ENCODE measurements around the gene MS4A14.
A peak's percentile ranks its signal among the peaks of the same experiment; 100 is the strongest.
"Not testable (repeated sequence)": the region's sequence is repeated elsewhere in the genome, so short reads cannot be mapped to it uniquely, and the experiment has no call there.

The MS4A14 gene, protein sequence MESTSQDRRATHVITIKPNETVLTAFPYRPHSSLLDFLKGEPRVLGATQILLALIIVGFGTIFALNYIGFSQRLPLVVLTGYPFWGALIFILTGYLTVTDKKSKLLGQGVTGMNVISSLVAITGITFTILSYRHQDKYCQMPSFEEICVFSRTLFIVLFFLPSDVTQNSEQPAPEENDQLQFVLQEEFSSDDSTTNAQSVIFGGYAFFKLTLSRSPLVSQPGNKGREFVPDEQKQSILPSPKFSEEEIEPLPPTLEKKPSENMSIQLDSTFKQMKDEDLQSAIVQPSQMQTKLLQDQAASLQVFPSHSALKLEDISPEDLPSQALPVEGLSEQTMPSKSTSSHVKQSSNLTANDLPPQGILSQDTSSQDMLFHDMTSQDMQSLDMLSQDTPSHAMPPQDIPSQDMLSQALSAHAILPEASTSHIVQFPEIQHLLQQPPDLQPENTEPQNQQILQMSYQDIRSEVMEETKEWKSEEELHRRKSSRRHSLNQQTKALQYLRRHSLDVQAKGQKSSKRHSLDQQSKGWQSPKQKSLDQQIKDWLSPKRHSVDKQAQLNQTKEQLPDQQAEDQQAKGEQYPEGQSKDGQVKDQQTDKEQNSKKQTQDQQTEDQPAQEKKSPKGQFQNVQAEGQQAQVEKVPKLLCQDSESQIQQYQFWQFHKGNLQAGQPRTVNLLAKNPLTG

DNA sequence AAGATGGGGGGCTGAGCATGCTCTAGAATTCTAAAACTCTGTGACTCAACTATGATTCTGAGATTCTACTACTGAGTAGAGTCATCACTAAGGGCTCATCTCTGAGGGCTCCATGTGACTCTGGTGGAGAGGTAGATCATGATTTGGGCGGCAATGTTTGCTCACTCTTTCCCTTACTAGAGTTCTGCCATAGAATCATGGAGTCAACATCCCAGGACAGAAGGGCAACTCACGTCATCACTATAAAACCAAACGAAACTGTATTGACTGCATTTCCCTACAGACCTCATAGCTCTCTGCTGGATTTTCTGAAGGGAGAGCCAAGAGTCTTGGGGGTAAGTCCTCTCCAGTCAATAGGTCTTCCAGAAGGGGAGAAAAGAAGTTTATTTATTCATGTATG, at the start of gene MS4A14:
MS4A14 (plus strand) TSS at position 78 of the 400 bp plus-strand sequence; CDS start at position 198, 120 bp downstream.
- DNase-seq (ENCODE audit: low read depth in 2 of 2): no peak

DNA sequence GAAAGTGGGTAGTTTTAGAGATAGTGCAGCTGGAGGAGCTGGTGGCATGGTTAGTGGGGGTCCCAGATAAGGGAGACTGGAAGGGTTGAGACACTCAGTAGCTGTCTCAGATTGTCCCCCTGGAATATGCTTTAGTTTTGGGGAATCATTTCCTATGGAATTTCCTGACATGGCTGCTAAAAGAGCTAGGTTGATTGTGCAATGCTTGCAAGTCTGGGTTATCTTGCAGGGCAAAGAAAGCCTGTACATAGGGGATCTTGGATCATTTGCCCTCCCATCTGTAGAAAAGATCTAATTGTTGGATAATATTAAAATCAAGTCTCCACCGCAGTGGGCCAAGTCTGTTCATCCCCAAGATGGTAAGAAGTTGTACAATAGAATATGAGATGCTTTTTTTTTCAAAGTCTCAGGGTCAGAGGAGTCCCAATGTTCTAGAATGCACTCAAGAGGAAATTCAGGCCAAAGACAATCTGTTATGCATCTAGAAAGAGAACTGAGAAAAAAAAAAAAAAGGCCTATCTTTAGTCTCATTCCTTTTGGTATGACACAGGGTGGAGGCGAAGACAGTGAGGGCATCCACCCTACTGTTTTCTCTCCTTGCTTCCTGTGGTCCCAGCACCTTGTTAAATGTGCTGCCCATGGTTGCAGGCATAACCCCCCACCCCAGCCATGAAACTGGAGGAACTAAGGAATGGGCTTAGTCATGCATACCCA, 49.0 kb upstream of the MS4A14 start:
- DNase-seq (ENCODE audit: low read depth in 2 of 2): no peak

DNA sequence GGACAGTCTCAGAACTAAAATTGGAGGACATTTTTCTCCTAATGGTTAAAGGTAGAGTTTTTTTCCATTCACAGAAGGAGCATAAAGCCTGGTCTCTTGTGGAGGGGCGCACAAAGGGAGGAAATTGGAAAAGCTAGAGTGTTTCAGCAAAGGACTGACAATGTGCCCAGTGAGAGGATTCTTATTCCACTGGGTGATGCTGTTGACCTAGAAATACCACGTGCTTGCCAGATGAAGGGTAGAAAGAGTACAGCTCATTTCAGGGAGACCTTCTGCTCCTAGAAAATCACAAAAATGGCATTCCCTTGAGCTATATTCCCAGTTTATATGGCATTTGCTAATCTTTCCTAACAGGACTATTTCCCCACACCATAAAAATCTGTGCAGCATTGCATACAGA, 48.1 kb upstream of the MS4A14 start:
- DNase-seq (ENCODE audit: low read depth in 2 of 2): no peak

DNA sequence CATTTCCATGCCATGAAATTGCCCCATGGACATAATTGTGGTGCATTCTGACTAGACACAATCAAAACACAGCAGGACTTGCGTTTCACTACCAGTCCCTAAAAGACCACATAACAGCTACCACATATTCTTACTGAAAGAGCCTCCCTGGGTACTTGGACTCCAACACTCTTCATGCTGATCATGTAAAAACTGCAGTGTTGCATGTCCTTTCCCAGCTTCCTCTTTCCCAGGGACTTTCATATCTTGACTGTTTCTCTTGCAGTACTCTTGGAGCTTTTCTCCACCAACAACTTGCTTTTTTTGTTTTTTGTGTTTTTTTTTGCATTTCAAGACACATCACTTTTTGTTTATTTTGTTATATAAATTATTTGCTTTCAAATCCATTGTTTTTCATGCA, 46.3 kb upstream of the MS4A14 start:
- DNase-seq (ENCODE audit: low read depth in 2 of 2): no peak

DNA sequence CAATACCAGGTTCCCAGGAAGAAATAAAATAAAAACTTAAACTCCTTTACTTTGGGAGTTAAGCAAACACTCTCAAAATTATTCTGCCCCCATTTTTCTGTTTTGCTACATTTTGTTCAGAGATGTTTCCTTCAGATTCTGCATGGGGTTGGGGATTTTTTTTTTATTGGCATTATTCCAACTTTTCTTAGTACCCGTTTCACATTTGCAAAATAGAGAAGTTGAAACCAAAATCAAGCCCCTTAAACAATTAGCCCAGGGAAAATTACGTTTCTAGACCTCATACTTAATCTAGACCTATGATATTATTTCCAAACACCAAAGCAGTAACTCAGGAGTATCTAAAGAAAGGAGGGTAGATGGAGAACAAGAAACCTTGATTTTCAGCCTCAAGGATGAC, 38.5 kb upstream of the MS4A14 start:
- DNase-seq (ENCODE audit: low read depth in 2 of 2): no peak

DNA sequence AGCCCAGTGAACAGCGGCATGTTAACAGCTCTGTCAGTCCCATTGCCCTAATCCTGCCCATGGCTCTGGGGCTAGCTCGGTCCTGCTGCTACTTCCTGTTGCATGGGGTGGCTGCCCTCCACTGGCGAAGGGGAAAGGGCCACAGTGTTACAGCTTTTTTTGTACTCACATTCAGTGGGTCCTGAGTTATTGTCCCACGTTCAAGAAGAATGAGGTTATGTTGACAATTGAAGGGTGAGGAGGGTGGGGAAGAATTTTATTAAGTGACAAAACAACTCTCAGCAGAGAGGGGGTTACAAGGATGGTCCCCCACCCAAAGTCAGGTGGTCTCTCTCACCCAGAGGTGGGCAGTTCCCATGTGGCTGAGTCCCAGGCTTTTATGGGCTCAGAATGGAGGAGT, 35.6 kb upstream of the MS4A14 start:
- no peak for DNase-seq (ENCODE audit: low read depth in 2 of 2)

DNA sequence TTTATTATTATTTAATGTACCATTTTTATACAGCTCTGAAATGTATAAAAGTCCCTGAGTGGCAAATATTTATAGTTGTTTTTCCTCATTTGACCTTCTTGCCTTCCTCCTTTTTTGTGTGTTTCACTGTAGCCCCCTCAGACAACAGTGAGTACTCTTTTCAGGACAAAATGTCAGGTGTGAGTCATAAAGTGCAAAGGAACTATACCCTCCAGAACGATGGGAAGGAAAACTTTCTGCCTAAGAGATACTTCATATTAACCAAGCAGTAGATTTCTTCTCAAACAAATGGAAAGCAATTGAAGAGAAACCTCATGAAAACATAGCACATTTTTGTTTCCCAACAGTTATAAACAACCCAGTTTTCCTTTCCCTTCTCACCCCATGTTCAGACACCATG, 34.0 kb upstream of the MS4A14 start:
- no peak for DNase-seq (ENCODE audit: low read depth in 2 of 2)

DNA sequence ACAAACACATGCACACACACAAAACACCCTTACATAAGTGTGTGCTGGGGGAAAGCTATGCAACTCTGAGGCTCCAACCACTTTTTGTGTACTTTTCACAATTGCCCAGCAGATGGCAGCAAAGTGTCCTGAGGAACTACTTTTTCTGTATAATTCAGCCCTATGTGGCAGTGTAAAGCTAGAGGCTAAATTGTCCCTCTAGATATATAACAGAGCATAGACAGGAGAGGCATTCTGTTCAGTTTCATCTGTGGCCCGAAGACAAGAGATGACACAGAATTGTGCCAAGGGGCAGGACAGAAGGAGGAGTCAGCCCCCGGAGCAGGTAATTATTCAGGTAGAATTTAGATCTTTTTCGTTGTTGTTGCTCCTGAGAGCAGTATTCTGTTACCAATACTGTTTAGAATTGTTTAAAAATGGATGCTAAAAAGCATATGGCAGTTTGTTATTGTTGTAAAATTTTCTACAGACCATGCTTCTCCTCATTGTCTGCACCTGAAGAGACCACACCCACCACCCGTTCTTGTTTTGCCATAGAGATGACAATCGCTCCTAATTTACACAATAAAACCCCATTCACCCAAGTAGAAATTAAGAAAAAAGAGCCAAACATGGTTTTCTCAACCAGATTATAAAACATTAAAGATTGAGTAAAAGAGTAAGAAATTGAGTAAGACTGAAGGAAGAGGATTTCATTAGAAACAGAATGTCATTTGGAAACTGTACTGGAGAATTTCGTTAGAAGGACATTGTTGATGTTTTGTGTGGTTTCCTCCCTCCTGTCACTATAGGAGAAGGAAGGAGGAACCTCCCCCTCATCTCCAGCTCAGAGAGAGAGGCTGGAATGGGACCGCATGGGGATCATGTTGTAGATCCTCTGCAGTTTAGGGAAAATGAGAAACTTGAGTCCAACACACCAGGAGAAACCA, 32.5 kb upstream of the MS4A14 start:
- DNase-seq (ENCODE audit: low read depth in 2 of 2): peak; percentile 17

DNA sequence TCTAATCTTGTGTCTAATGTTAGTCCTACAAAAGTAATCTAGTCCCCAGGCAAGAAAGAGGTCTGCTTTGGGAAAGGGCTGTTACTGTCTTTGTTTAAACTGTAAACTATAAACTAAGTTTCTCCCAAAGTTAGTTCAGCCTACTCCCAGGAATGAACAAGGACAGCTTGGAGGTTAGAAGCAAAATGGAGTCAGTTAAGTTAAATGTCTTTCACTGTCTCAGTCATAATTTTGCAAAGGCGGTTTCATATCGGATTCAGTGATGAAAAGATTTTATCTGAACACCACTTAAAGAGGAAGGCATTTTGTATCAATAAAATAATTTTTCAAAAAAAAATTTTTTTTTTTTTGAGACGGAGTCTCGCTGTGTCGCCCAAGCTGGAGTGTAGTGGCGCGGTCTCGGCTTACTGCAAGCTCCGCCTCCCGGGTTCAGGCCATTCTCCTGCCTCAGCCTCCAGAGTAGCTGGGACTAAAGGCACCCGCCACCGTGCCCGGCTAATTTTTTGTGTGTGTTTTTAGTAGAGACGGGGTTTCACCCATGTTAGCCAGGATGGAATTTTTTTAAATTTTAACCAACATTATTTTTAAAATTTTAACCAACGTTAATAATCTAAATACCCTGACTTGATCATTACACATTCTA, 29.9 kb upstream of the MS4A14 start:
- not testable (repeated sequence) for DNase-seq (ENCODE audit: low read depth in 2 of 2)

DNA sequence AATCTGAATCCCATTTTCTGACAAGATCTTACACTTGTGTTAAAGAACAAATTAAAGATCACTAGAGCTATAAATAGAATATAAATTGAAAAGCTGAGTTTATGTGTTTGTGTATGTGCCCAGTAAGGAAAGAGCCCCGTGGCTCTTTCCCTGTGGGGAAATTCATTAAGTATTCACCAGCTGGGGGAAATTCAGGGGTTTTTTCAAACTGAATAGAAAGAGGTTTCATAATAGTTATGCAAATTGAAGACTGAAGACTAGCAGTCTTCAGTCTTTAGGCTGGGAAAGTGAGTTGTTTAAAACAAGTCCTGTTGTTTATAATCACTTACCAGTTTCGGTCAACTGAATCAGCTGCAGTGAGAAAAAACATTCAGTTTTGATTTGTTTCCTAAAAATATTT, 29.2 kb upstream of the MS4A14 start:
- no peak for DNase-seq (ENCODE audit: low read depth in 2 of 2)

DNA sequence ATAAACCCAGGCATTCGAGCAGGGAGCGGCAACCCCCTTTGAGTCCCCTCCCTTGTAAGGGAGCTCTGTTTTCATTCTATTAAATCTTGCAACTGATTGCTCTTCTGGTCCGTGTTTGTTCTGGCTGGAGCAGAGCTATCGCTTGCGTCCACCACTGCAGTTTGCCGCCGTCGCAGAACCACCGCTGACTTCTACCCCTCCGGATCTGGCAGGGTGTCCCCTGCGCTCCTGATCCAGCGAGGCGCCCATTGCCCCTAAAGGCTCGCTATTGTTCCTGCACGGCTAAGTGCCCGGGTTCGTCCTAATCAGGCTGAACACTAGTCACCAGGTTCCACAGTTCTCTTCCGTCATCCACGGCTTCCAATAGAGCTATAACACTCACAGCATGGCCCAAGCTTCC, 28.4 kb upstream of the MS4A14 start:
- no peak for DNase-seq (ENCODE audit: low read depth in 2 of 2)

DNA sequence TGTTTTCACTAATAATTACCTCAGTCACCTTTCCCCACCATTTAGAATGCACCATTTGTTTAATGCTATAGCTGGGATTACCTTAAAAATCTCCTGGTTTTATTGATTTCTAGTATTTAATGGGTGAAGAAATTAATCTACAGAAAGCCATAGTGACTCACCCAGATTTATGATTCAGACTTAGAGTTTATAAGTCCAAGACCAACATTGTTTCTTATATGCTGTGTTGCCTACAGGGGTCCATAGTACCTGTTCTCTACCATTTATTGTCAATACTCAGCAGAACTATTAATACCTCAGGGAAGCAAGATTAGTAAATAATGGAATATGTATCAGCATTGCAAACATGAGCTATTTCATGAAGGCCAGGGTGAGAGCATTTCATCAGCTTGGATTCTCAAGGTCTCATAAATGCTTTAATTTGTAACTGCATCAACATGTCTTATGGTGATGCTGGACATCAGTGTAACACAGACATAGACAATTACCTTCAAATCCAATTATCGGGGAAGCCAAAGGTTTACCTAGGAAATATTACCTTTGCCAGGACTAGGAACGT, 25.9 kb upstream of the MS4A14 start:
- DNase-seq (ENCODE audit: low read depth in 2 of 2): no peak

DNA sequence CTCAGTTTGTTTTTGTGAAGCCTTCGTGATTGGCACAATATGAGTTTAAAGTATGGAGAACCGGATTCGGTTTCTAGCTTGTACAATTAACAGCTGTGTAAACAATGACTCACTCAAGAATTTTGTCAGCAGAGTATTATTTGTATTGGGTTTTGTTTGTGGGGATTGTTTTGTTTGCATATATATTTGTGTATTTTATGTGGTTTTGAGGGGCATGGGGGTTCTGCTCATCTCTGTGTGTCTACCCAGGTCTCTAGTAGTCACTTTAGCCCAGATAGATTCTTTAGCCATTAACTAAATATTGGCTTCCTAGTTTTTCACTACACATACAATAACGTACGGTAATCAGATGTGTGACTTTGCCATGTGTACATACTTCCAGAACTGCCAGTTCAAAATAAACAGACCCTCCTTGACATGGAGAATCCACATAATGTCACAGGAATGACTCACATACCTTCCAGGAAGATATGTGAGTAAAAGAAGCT, 25.4 kb upstream of the MS4A14 start:
- no peak for DNase-seq (ENCODE audit: low read depth in 2 of 2)

DNA sequence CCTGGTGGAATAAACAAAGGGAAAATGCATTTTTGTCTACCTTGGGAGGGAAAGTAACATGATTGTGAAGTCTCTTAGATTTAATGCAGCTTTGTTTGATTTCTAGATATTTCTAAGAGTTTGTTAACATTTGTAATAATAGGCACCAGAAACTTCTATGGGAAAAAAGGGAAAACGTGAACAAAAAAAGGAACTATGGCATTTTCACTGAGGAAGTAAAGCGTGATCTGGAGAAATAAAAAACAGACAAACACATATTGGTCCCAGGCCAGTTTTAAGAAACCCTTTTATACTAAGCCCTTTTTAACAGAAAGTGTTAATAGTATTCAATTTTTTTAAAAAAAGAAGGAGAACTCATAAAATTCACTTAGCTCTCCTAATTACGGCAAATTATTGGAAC, 24.9 kb upstream of the MS4A14 start:
- no peak for DNase-seq (ENCODE audit: low read depth in 2 of 2)

DNA sequence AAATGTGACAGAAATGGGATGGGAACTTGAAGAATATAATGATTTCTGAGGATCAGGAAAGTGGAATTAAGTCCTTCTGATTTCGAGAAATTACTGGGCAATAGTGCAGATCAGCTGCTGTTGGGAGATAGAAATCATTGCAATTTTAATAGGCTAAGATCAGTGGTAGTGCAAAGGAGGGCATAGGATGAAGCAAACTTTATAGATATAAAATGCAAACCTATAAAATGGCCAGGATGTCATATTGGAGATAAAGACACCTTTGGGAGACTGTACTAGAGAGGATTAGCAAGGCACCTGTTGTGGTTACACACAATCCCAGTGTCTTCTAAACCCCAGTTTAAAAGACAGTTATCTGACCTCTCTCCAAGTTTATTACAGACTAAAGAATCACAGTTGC, 24.4 kb upstream of the MS4A14 start:
- DNase-seq (ENCODE audit: low read depth in 2 of 2): no peak

DNA sequence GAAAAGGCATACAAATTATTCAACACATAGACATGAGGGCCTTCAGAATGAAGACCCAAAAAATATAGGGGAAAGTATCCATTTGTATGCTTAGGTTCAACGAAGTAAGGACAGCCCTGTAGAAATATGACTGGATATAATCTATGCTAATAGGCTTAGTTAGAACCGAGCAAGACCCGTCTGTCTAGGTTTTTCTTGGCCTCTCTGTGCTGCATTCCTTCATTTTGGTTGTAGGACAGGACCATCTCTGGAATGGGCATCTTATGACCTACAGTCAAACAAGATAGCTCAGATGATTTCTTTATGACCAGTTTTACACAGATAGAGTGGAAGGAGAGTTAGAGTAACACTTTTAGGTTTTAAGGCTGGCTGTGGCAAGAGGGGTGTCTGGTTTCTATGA, 23.5 kb upstream of the MS4A14 start:
- DNase-seq (ENCODE audit: low read depth in 2 of 2): no peak

DNA sequence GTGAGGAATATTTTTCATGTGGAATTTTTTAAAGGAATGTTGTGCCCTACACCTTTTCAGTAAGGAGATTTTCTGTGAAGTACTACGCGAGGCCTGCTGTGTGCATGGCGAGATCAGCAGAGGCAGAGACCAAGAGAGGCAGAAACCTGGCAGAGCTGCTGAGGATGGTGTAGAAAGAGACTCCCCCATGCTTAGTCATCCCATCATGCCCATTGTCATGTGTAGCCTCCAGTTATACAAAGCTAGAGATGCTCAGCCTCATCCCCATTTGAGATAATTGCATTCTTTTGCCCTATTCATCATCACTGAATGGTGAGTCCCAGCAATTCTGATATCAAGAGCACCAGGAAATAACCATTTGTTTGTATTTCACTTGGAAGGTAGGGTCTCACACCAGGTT, 20.9 kb upstream of the MS4A14 start:
- no peak for DNase-seq (ENCODE audit: low read depth in 2 of 2)

DNA sequence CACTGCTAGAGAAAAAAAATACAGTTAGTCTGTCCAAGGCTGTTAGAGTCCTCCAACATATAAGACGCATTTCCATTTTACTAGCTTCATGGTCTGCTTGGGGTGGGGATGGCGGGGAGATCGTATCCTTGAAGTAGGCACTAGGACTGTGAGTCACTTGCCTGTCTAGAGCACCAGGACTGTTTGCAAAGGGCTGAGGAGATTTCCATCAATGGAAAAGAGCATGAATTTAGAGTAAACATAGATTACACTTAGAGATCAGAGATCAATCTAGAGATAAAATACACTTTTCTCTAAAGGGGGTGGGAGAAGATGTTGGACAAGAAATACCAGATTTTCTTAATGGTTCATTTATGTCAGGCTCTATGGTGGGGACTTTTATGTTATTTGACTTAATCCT, 19.7 kb upstream of the MS4A14 start:
- no peak for DNase-seq (ENCODE audit: low read depth in 2 of 2)

DNA sequence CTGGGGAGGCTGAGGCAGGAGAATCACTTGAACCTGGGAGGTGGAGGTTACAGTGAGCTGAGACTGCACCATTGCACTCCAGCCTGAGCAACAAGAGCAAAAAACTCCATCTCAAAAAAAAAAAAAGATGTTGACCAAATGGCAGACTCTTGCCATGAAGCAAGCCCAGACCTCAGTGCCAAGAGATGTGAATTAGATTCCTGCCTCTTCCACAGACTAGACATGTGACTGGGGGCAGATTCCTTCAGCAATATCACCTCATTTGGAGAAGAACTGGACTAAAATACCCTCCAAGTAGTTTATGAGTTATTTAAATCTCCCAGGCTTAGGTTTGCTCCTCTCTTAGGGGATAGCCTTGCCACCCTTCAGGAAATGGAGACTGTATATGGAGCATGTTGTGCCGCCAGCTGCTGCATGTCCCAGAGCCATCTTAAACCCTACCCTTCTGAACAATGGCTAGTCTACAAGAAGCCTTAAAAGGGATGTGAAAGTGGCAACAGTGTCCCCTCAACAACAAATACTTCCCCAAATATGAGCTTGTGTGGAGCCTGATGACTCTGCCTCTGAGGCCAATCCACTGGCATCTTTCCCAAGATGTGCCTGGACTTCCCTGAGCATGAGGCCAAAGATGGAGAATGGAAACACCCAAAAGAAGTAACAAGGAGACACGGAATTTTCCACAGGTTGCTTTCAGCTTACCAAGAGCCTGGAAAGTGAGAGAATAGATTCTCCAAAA, 18.7 kb upstream of the MS4A14 start:
- no peak for DNase-seq (ENCODE audit: low read depth in 2 of 2)

DNA sequence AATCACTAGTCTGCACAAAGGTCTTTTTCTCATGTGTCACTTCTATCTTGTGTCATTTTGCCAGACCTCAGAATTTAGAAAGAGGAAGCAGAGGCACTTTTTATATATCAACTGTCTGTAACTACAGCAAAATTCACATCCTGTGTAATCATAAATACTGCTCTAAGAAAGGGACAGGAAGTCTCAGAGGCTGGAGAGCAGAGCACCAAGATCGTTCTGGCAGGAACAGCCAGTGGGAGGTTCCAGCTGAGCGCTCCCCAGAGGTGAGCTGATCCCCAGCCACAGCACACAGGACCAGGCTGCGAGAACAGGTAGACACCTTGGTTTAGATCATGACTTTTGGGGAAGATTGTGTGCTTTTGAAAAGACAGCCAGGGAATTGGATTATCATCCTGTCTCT, 17.9 kb upstream of the MS4A14 start, which contains the start of gene MS4A7:
MS4A7 (plus strand) TSS at position 179 of the 400 bp plus-strand sequence. CDS start 4,610 bp downstream, outside the sequence.
- no peak for DNase-seq (ENCODE audit: low read depth in 2 of 2)

Data from stimulated activated CD8-positive, alpha-beta memory T cell treated with anti-CD3 and anti-CD28 coated beads, Interleukin-7, amount 100 ng/mL, for 4 hours (primary cell).